ENCODE results near the gene EXD3.
"Not testable (repeated sequence)": the region's sequence is repeated elsewhere in the genome, so short reads cannot be mapped to it uniquely, and the experiment has no call there.

Gene EXD3

GRCh38 chr9:137268538-137269201, 154.3 kb downstream of the EXD3 start:
- Mint-ChIP-seq H3K9me3 (no peaks in the 10 kb centered on the region), H3K4me1 (ENCODE audit: low read depth) (peaks cover 7% of the 10 kb centered on the region), H3K4me3 (peak overlapping the region; percentile 4), H3K27me3 (ENCODE audit: low read depth) (no peaks in the 10 kb centered on the region), H3K27ac (no peak overlapping the region), H3K36me3 (ENCODE audit: low read depth) (peaks cover 25% of the 10 kb centered on the region)

- Mint-ChIP-seq H3K36me3 (ENCODE audit: low read depth) (peaks cover 21% of the 10 kb centered on the region), H3K4me3 (no peak overlapping the region), H3K27me3 (ENCODE audit: low read depth) (no peaks in the 10 kb centered on the region), H3K9me3 (no peaks in the 10 kb centered on the region), H3K27ac (no peak overlapping the region), H3K4me1 (ENCODE audit: low read depth) (peaks cover 7% of the 10 kb centered on the region)
Observed at GRCh38 chr9:137267933-137268355, 155.0 kb downstream of the EXD3 start.

GRCh38 chr9:137266585-137267453, 156.1 kb downstream of the EXD3 start:
- H3K4me1 Mint-ChIP-seq (ENCODE audit: low read depth) = peaks cover 7% of the 10 kb centered on the region
- H3K27ac Mint-ChIP-seq = no peak overlapping the region
- H3K9me3 Mint-ChIP-seq = no peaks in the 10 kb centered on the region
- peaks cover 21% of the 10 kb centered on the region for H3K36me3 Mint-ChIP-seq (ENCODE audit: low read depth)
- H3K27me3 Mint-ChIP-seq (ENCODE audit: low read depth) = no peaks in the 10 kb centered on the region
- H3K4me3 Mint-ChIP-seq = no peak overlapping the region

- H3K36me3 Mint-ChIP-seq (ENCODE audit: low read depth) = peaks cover 19% of the 10 kb centered on the region
Observed at GRCh38 chr9:137266162-137266527, 156.8 kb downstream of the EXD3 start.

GRCh38 chr9:137265496-137266161, 157.3 kb downstream of the EXD3 start:
- Mint-ChIP-seq H3K27me3 (ENCODE audit: low read depth) (no peaks in the 10 kb centered on the region), H3K36me3 (ENCODE audit: low read depth) (peaks cover 19% of the 10 kb centered on the region), H3K27ac (no peak overlapping the region), H3K4me1 (ENCODE audit: low read depth) (peaks cover 3% of the 10 kb centered on the region), H3K4me3 (no peak overlapping the region), H3K9me3 (no peaks in the 10 kb centered on the region)

More at GRCh38 chr9:137266162-137266527, 156.8 kb downstream of the EXD3 start:
- no peaks in the 10 kb centered on the region for H3K9me3 Mint-ChIP-seq
- no peak overlapping the region for H3K27ac Mint-ChIP-seq
- peaks cover 3% of the 10 kb centered on the region for H3K4me1 Mint-ChIP-seq (ENCODE audit: low read depth)
- no peak overlapping the region for H3K4me3 Mint-ChIP-seq
- H3K27me3 Mint-ChIP-seq (ENCODE audit: low read depth) = no peaks in the 10 kb centered on the region

GRCh38 chr9:137264067-137264466, 158.9 kb downstream of the EXD3 start:
- Mint-ChIP-seq H3K27me3 (ENCODE audit: low read depth) (no peaks in the 10 kb centered on the region), H3K4me3 (no peak overlapping the region), H3K36me3 (ENCODE audit: low read depth) (peaks cover 13% of the 10 kb centered on the region), H3K27ac (no peak overlapping the region), H3K4me1 (ENCODE audit: low read depth) (peaks cover 3% of the 10 kb centered on the region), H3K9me3 (no peaks in the 10 kb centered on the region)

DNA sequence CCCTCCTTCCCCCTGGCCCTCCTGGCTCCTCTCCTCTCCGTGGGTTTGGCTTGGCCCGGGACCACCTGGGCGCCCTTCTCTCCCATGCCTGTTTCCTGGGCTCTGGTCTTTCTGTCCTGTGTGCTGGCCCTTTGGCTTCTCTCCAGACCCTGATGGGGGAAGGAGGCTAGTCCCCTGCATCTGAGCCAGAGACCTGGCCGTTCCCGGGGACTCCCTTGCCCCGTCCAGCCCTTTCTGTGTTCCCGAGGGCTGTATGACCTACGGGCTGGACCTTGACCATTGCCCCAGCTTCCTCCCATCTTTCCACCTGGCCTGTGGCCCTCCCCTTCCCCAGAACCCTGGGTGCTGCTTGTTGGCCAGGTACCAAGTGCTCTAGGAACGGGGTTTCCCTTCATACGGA, 159.5 kb downstream of the EXD3 start:
- Mint-ChIP-seq H3K4me1 (ENCODE audit: low read depth) (peaks cover under 1% of the 10 kb centered on the region), H3K36me3 (ENCODE audit: low read depth) (peaks cover 9% of the 10 kb centered on the region), H3K9me3 (no peaks in the 10 kb centered on the region), H3K27me3 (ENCODE audit: low read depth) (no peaks in the 10 kb centered on the region), H3K27ac (no peak overlapping the region), H3K4me3 (no peak overlapping the region)

- H3K4me1 Mint-ChIP-seq (ENCODE audit: low read depth) = no peaks in the 10 kb centered on the region
- H3K9me3 Mint-ChIP-seq = no peaks in the 10 kb centered on the region
- H3K27ac Mint-ChIP-seq = no peak overlapping the region
- no peaks in the 10 kb centered on the region for H3K27me3 Mint-ChIP-seq (ENCODE audit: low read depth)
- H3K4me3 Mint-ChIP-seq = no peak overlapping the region
- peaks cover 7% of the 10 kb centered on the region for H3K36me3 Mint-ChIP-seq (ENCODE audit: low read depth)
Observed at GRCh38 chr9:137262909-137263285, 160.1 kb downstream of the EXD3 start.

DNA sequence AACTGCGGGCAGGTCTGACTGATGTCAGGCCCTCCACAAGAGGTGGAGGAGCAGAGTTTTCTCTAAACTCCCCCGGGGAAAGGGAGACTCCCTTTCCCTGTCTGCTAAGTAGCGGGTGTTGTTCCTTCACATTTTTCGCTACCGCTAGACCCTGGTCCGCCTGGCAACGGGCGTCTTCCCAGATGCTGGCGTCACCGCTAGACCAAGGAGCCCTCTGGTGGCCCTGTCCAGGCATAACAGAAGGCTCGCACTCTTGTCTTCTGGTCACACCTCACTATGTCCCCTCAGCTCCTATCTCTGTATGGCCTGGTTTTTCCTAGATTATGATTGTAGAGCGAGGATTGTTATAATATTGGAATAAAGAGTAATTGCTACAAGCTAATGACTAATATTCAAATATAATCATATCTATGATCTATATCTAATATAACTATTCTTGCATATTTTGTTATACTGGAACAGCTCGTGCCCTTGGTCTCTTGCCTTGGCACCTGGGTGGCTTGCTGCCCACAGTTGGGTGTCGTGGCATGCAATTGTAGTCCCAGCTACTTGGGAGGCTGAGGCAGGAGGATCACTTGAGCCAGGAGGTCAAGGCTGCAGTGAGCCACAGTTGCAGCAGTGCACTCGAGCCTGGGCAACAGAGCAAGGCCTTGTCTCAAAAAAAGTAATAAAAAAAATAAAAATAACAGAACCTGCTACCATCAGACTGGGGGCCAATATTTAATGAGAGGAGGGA, 160.6 kb downstream of the EXD3 start:
- H3K27me3 Mint-ChIP-seq (ENCODE audit: low read depth); H3K4me3 Mint-ChIP-seq; H3K4me1 Mint-ChIP-seq (ENCODE audit: low read depth); H3K36me3 Mint-ChIP-seq (ENCODE audit: low read depth); H3K9me3 Mint-ChIP-seq; H3K27ac Mint-ChIP-seq: not testable (repeated sequence)
